ENCODE results near the gene USE1.

GRCh38 chr19:17227798-17228367 is 12.7 kb downstream of the USE1 start:
- TF ChIP-seq, protein P1, sequence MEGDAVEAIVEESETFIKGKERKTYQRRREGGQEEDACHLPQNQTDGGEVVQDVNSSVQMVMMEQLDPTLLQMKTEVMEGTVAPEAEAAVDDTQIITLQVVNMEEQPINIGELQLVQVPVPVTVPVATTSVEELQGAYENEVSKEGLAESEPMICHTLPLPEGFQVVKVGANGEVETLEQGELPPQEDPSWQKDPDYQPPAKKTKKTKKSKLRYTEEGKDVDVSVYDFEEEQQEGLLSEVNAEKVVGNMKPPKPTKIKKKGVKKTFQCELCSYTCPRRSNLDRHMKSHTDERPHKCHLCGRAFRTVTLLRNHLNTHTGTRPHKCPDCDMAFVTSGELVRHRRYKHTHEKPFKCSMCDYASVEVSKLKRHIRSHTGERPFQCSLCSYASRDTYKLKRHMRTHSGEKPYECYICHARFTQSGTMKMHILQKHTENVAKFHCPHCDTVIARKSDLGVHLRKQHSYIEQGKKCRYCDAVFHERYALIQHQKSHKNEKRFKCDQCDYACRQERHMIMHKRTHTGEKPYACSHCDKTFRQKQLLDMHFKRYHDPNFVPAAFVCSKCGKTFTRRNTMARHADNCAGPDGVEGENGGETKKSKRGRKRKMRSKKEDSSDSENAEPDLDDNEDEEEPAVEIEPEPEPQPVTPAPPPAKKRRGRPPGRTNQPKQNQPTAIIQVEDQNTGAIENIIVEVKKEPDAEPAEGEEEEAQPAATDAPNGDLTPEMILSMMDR (IDR thresholded peaks at IDR 0.05), result no peak
- TF ChIP-seq POLR2A (IDR thresholded peaks at IDR 0.05) (no peak), POLR2AphosphoS5 (IDR thresholded peaks at IDR 0.05) (no peak), EP300 (IDR thresholded peaks at IDR 0.05) (no peak)

Measured in stomach (tissue), 4 donors.